Breast epithelium (tissue), 4 donors: ENCODE data around the gene RALGPS1. TPM values are rescaled to one million over a fixed set of nuclear protein-coding genes. Genes with fewer than 3 reads are reported as not detected.

ENCODE experiments used
- DNase-seq, 2 donors: peaks; one replicate each; pipeline ENCODE4 v3.0.0-alpha.2; 2019; ENCODE audit warnings: low spot score in 2 of 2
- H3K27ac ChIP-seq, 2 donors: fragments of 200-600 bp; sonication (generic) in 1 of 2; one replicate each; pipeline ENCODE4 v1.5.1; 2016 to 2019; ENCODE audit warnings: mild to moderate bottlenecking in 1 of 2
- H3K27me3 ChIP-seq, 2 donors: fragments of 200-600 bp; sonication (generic) in 1 of 2; one replicate each; pipeline versions ENCODE4 v1.5.1 to v1.6.0; 2017 to 2019; ENCODE audit warnings: control low read depth in 1 of 2, mild to moderate bottlenecking in 1 of 2
- H3K36me3 ChIP-seq: fragments of 200-600 bp; one replicate; pipeline ENCODE4 v1.5.1; 2019
- H3K4me1 ChIP-seq, 2 donors: fragments of 200-600 bp; sonication (generic); one replicate each; pipeline ENCODE4 v1.5.1; 2016 to 2019; ENCODE audit warnings: control low read depth in 1 of 2
- H3K4me3 ChIP-seq, 3 donors: fragments of 200-600 bp; sonication (generic); 1 replicate in 2 of 3; 2 replicates in 1 of 3; pipeline ENCODE4 v1.5.1; 2016 to 2019; ENCODE audit warnings: mild to moderate bottlenecking in 3 of 3, moderate library complexity in 2 of 3
- H3K9me3 ChIP-seq, 2 donors: fragments of 200-600 bp; sonication (generic) in 1 of 2; one replicate each; pipeline ENCODE4 v1.5.1; 2016 to 2019; ENCODE audit warnings: control low read depth in 1 of 2
- POLR2A ChIP-seq: fragments of 450-650 bp; IDR thresholded peaks from one replicate; pipeline ENCODE4 v1.6.1; 2016; ENCODE audit warnings: antibody characterized with exemption, mild to moderate bottlenecking, moderate library complexity
- POLR2AphosphoS5 ChIP-seq, 3 donors: sonication (generic); formaldehyde crosslinking; IDR thresholded peaks; one replicate each; pipeline ENCODE4 v1.6.1; 2017; ENCODE audit warnings: antibody characterized with exemption in 3 of 3
- intact Hi-C: fragments of 100-400 bp; cut with DNase I; formaldehyde crosslinking; loops from one replicate; pipeline ENCODE4 v1.15.1; 2023; ENCODE audit warnings: low total_unique reads
- total RNA-seq, 3 donors: library from RNA; depleted of rRNA; stranded (reverse); fragments of >200 nt; gene quantifications; one replicate each; pipeline ENCODE4 v1.1.0, GENCODE V29; 2016
- TF ChIP-seq, protein P1 (sequence below), 3 donors: fragments of 450-650 bp; IDR thresholded peaks; one replicate each; pipeline ENCODE4 v1.5.1; 2016 to 2017; ENCODE audit warnings: antibody characterized with exemption in 3 of 3, mild to moderate bottlenecking in 3 of 3, moderate library complexity in 3 of 3

RALGPS1 gene
- total RNA-seq, 3 donors from 2014 or later = 5.8 to 30.7 (median 15.1) TPM

DNA sequence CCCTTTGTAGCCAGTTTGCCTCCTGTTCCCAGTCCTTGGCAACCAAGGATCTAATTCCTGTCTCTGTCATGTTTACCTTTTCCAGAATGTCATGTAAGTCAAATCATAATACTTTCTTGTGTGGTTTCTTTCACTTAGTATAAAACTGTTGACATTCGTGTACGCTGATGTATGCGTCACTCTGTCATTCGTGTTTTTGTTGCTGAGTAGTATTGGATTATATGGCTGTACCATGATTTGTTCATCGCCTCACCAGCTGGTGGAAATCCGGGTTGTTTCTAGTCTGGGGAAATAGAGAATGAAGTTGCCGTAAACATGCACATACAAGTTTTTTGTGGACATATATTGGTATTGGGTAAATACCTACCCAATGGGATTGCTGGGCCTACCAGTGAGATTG lies 110.5 kb downstream of the RALGPS1 start:
- intact Hi-C loops = no loop called here
- H3K4me1 ChIP-seq = peaks cover 6 to 14% of the 10 kb centered on the region in 2 donors
- H3K4me3 ChIP-seq = no peak overlapping the region
- no peaks in the 10 kb centered on the region for H3K36me3 ChIP-seq
- TF ChIP-seq POLR2AphosphoS5 (IDR thresholded peaks at IDR 0.05) = no peak
- TF ChIP-seq, protein P1, sequence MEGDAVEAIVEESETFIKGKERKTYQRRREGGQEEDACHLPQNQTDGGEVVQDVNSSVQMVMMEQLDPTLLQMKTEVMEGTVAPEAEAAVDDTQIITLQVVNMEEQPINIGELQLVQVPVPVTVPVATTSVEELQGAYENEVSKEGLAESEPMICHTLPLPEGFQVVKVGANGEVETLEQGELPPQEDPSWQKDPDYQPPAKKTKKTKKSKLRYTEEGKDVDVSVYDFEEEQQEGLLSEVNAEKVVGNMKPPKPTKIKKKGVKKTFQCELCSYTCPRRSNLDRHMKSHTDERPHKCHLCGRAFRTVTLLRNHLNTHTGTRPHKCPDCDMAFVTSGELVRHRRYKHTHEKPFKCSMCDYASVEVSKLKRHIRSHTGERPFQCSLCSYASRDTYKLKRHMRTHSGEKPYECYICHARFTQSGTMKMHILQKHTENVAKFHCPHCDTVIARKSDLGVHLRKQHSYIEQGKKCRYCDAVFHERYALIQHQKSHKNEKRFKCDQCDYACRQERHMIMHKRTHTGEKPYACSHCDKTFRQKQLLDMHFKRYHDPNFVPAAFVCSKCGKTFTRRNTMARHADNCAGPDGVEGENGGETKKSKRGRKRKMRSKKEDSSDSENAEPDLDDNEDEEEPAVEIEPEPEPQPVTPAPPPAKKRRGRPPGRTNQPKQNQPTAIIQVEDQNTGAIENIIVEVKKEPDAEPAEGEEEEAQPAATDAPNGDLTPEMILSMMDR (IDR thresholded peaks at IDR 0.05) = no peak
- TF ChIP-seq POLR2A = no peak
- H3K9me3 ChIP-seq = no peaks in the 10 kb centered on the region
- peak overlapping the region; percentile 49 to 84 for H3K27ac ChIP-seq
- no peak for DNase-seq
- no peaks in the 10 kb centered on the region for H3K27me3 ChIP-seq

DNA sequence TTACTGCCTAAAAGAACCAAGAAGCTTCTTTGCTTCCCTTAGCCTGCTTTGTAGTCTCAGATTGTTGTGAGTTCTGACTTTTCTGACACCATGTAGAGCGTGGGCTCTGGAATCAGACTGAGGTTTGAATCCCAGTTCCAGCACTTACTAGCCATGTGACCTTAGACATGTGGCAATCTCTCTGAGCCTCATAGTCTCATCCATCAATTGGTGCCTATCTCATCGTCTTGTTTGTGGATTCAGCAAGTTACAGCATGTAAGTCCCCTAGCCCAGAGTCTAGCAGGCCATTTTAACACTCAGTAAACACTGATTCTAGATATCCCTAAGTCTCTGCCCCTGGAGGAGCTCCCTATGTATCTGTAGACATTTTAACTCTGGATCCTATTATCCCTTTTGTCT lies 113.1 kb downstream of the RALGPS1 start:
- Histone ChIP-seq H3K4me3 (no peak overlapping the region), H3K27me3 (no peaks in the 10 kb centered on the region), H3K4me1 (peaks cover 4 to 9% of the 10 kb centered on the region in 2 donors), H3K36me3 (no peaks in the 10 kb centered on the region), H3K27ac (peak overlapping the region; percentile 23 to 35), H3K9me3 (no peaks in the 10 kb centered on the region)
- no peak for DNase-seq
- intact Hi-C loops = no loop called here
- TF ChIP-seq POLR2AphosphoS5 (IDR thresholded peaks at IDR 0.05) = no peak
- no peak for TF ChIP-seq POLR2A
- TF ChIP-seq, protein P1 (IDR thresholded peaks at IDR 0.05) = no peak

DNA sequence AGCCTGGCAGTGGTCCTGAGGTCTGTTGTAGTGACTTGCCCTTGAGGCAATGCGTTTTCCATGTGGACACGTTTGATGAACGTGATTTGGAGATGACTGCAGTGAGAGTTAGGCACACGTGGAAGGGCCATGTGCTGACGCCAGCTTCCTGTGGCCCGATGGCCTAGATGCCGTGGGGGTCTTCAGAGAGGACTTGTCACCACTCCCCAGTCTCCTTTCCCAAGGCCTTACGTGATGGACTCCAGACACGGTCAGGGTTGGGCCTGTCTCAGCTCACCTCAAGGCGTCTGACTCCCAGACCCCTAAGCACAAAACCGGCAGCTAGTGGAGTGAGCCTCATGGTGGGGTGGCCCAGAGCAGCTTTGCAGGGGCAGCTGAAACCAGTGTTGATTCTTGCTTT lies 115.0 kb downstream of the RALGPS1 start:
- no peaks in the 10 kb centered on the region for H3K27me3 ChIP-seq
- no peak for TF ChIP-seq POLR2A
- TF ChIP-seq, protein P1 (IDR thresholded peaks at IDR 0.05) = no peak
- no peak for TF ChIP-seq POLR2AphosphoS5 (IDR thresholded peaks at IDR 0.05)
- H3K9me3 ChIP-seq = no peaks in the 10 kb centered on the region
- DNase-seq = no peak
- H3K27ac ChIP-seq = no peak overlapping the region
- intact Hi-C loops = no loop called here
- no peaks in the 10 kb centered on the region for H3K4me1 ChIP-seq
- H3K4me3 ChIP-seq = no peak overlapping the region
- no peaks in the 10 kb centered on the region for H3K36me3 ChIP-seq

DNA sequence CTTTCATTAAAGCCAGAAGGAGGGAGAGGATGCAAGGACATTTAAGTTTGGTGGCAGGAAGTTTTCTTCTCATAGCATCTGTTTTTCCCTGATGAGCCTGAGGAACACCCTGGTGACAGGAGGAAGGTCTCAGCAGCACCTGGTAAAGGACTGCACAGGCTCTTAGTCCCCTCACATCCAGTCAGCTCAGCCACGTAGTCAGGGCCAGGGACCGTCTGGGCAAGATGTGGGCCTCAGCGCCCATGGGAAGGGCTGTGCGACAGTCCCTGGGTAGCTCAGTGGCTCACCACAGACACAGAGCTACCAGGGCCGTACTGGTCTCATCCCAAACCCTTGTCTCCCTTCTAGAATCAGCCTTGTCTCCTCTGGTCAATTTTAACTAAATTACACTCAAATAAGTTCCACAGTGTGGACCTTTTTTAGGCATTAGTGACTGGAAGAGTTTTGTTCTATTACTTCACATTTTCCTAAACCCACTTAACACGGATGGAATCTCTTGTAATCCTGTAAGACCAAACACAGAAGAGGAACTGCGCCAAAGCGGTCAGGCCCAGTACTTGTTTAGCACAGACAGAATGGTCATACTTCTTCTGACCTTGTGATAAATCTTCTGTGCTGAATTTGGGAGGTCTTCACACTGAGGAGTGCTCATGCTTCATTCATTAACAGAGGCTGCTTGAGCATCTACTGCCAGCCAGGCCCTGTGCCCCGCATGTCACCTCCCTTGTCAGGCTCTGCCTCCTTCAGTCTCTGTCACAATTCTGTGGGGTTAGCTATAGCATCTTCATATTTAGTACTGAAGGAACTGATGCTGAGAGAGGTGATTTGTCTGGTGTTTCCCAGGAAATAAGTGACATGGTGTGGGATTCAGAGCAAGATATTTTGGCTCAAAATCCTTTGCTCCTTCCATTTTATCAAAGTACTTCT lies 116.5 kb downstream of the RALGPS1 start:
- H3K4me1 ChIP-seq = peaks cover 0 to 11% of the 10 kb centered on the region in 2 donors
- H3K36me3 ChIP-seq = no peaks in the 10 kb centered on the region
- no peak for TF ChIP-seq POLR2AphosphoS5 (IDR thresholded peaks at IDR 0.05)
- TF ChIP-seq POLR2A = no peak
- TF ChIP-seq, protein P1 (IDR thresholded peaks at IDR 0.05) = no peak
- no peaks in the 10 kb centered on the region for H3K9me3 ChIP-seq
- H3K27ac ChIP-seq = peak overlapping the region; percentile 14 to 82
- DNase-seq = no peak
- intact Hi-C loops = no loop called here
- no peaks in the 10 kb centered on the region for H3K27me3 ChIP-seq
- H3K4me3 ChIP-seq = no peak overlapping the region

DNA sequence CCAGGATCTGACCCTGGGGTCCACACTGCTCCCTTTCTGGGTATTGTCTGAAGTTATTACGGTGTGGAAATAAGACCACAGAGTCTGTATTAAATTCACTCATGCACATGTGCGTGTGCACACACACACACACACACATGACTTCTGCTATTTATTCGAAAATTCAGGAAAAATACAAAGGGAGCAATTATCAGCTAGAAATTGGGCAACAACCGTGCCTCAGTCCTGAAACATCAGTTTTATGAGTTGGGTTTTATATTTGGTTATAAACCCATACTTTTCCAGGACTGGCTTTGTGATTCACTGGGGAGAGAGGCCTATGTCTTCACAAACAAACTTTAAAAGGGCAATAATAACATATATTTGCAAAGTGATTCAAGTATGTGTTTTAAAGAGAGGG lies 117.7 kb downstream of the RALGPS1 start:
- TF ChIP-seq POLR2A (no peak), POLR2AphosphoS5 (IDR thresholded peaks at IDR 0.05) (no peak)
- TF ChIP-seq, protein P1 (IDR thresholded peaks at IDR 0.05) = no peak
- DNase-seq = no peak
- H3K27me3 ChIP-seq = no peaks in the 10 kb centered on the region
- no peaks in the 10 kb centered on the region for H3K36me3 ChIP-seq
- H3K9me3 ChIP-seq = no peaks in the 10 kb centered on the region
- H3K4me1 ChIP-seq = peaks cover 0 to 21% of the 10 kb centered on the region in 2 donors
- intact Hi-C loops = no loop called here
- H3K4me3 ChIP-seq = no peak overlapping the region
- no peak overlapping the region for H3K27ac ChIP-seq
